Psoas muscle (tissue), 8 donors: ENCODE measurements around the gene MAP2K2. TPM values are rescaled to one million over a fixed set of nuclear protein-coding genes. Genes with fewer than 3 reads are reported as not detected.

Source experiments
- ATAC-seq, 4 donors: fragments of 200-7000 bp; cut with Tn5 transposase; one replicate each; pipeline ENCODE4 v1.9.1; 2020; ENCODE audit warnings: moderate library complexity in 3 of 4, mild to moderate bottlenecking in 2 of 4
- DNase-seq, 2 donors: peaks; one replicate each; pipeline ENCODE4 v3.0.0-alpha.2; 2020
- H3K27ac ChIP-seq: fragments of 200-600 bp; one replicate; pipeline ENCODE4 v1.8.0; 2022
- H3K27me3 ChIP-seq, 3 donors: fragments of 200-600 bp in 1 of 3; one replicate each; pipeline versions ENCODE4 v1.6.1 to v1.8.0; 2013 to 2022; ENCODE audit warnings: low read length in 2 of 3, mild to moderate bottlenecking in 2 of 3, moderate library complexity in 1 of 3; ENCODE audit not compliant: insufficient read depth in 3 of 3
- H3K36me3 ChIP-seq, 2 donors: fragments of 200-600 bp in 1 of 2; one replicate each; pipeline versions ENCODE4 v1.6.1 to v1.8.0; 2013 to 2022; ENCODE audit warnings: low read depth in 1 of 2, mild to moderate bottlenecking in 1 of 2, moderate library complexity in 1 of 2; ENCODE audit not compliant: insufficient read depth in 1 of 2
- H3K4me1 ChIP-seq: fragments of 200-600 bp; one replicate; pipeline ENCODE4 v1.8.0; 2022
- H3K4me3 ChIP-seq: fragments of 200-600 bp; one replicate; pipeline ENCODE4 v1.8.0; 2022; ENCODE audit warnings: mild to moderate bottlenecking
- H3K9me3 ChIP-seq: fragments of 200-600 bp; one replicate; pipeline ENCODE4 v1.8.0; 2022
- CTCF ChIP-seq: fragments of 200-600 bp; IDR thresholded peaks from one replicate; pipeline ENCODE4 v1.8.0; 2022; ENCODE audit warnings: antibody characterized with exemption
- WGBS, 3 donors: extraction: QIAGEN DNeasy Blood & Tissue Kit; methylation state at CpG; one replicate each; pipeline versions ENCODE4 v1.1.6 to v1.1.7; 2013; 5-methylcytosine and 5-hydroxymethylcytosine counted together
- intact Hi-C, 2 donors: fragments of 100-400 bp; cut with DNase I; formaldehyde crosslinking; loops; one replicate each; pipeline versions ENCODE4 v1.11.0 to v1.14.2; 2022
- polyA plus RNA-seq, 3 donors: library from polyadenylated mRNA; stranded (reverse); fragments of 200-250 nt; gene quantifications; one replicate each; pipeline ENCODE4 v1.2.3, GENCODE V29; 2013
- total RNA-seq, 4 donors: library from RNA; stranded (reverse); fragmentation: NEBNext Ultra II Directional in 2 of 4; extraction: Animal tissue kit (Norgen Biotek cat#: 25700) in 2 of 4; gene quantifications; one replicate each; pipeline versions ENCODE4 v1.2.1 to v1.2.4, GENCODE V29; 2021 to 2023
- donor health status: healthy with polysubstance abuse.
- donor health status: DM: no; HTN: no; CAD: no; lungs with moderate emphysema.
- donor health status: Bipolar disorder and iron deficiency.
- donor health status: healthy.
- donor health status: DM: yes; HTN: yes; CAD: no.
- donor health status: DM: no; HTN: no; CAD: no.
- donor health status: DM: no; HTN: no; CAD: no.
- donor health status: DM: yes; HTN: yes; CAD: no.

MAP2K2 gene
- total and polyA plus RNA-seq, 7 donors: 136 to 290 (median 189) TPM

- DNase-seq (peak in 1 of 2 donors; percentile 50), ATAC-seq (no peak)
- Histone ChIP-seq H3K9me3 (no peaks in the 10 kb centered on the region), H3K4me1 (peaks cover 3% of the 10 kb centered on the region), H3K27me3 (no peaks in the 10 kb centered on the region), H3K36me3 (no peaks in the 10 kb centered on the region), H3K4me3 (no peak overlapping the region), H3K27ac (no peak overlapping the region)
- WGBS, 3 donors: 56 to 70% (median 67%) methylated on average over 9 of the region's 9 CpGs
- intact Hi-C loops: no loop called here
- TF ChIP-seq CTCF: no peak
These were observed 48.5 kb downstream of the MAP2K2 start for GRCh38 chr19:4075373-4075772.

GRCh38 chr19:4071610-4072009, 52.3 kb downstream of the MAP2K2 start:
- Histone ChIP-seq H3K27ac (no peak overlapping the region), H3K9me3 (no peaks in the 10 kb centered on the region), H3K36me3 (no peaks in the 10 kb centered on the region), H3K27me3 (no peaks in the 10 kb centered on the region), H3K4me1 (no peaks in the 10 kb centered on the region), H3K4me3 (no peak overlapping the region)
- 95 to 99% (median 95%) methylated on average over 3 of the region's 3 CpGs for WGBS, 3 donors
- no peak for ATAC-seq
- no peak for TF ChIP-seq CTCF
- no peak for DNase-seq
- intact Hi-C loops: no loop called here

GRCh38 chr19:4069331-4069959, 54.5 kb downstream of the MAP2K2 start:
- no peak overlapping the region for H3K4me3 ChIP-seq
- no peak for ATAC-seq
- H3K27ac ChIP-seq: no peak overlapping the region
- no peaks in the 10 kb centered on the region for H3K36me3 ChIP-seq
- peak; percentile 63 to 72 for DNase-seq
- H3K4me1 ChIP-seq: no peaks in the 10 kb centered on the region
- no peaks in the 10 kb centered on the region for H3K9me3 ChIP-seq
- TF ChIP-seq CTCF: no peak
- intact Hi-C loops: loop anchor here (5.0 kb wide), 2 partner anchors 43 to 53 kb away; partner anchors contain the start of gene MAP2K2 (in 1 of the 2)
- H3K27me3 ChIP-seq: no peaks in the 10 kb centered on the region
- 61 to 63% (median 61%) methylated on average over 12 of the region's 12 CpGs for WGBS, 3 donors

GRCh38 chr19:4068047-4068966, 55.6 kb downstream of the MAP2K2 start:
- Histone ChIP-seq H3K4me1 (peaks cover 9% of the 10 kb centered on the region), H3K36me3 (no peaks in the 10 kb centered on the region), H3K9me3 (no peaks in the 10 kb centered on the region), H3K27me3 (no peaks in the 10 kb centered on the region), H3K27ac (peak overlapping the region; percentile 86), H3K4me3 (peak overlapping the region; percentile 87)
- DNase-seq (peak in 1 of 2 donors; percentile 55), ATAC-seq (no peak)
- intact Hi-C loops: loop anchor here (5.0 kb wide), 2 partner anchors 44 to 54 kb away; partner anchors contain the start of gene MAP2K2 (in 1 of the 2)
- WGBS, 3 donors: 30 to 39% (median 32%) methylated on average over 29 to 31 of the region's 31 CpGs
- TF ChIP-seq CTCF: no peak
